GM19193 (cell line): Measurements from ENCODE around the gene PLB1.

Source experiments
- POLR2A ChIP-seq: IDR thresholded peaks from 4 replicates; pipeline ENCODE4 v1.6.1; 2011; ENCODE audit not compliant: insufficient read depth, insufficient read length; ENCODE audit errors: extremely low read depth

The PLB1 gene

GRCh38 chr2:28681158-28681571, 185.3 kb downstream of the PLB1 start:
- TF ChIP-seq POLR2A, result no peak

GRCh38 chr2:28681606-28682005, 185.7 kb downstream of the PLB1 start:
- no peak for TF ChIP-seq POLR2A

GRCh38 chr2:28683100-28683706, 187.3 kb downstream of the PLB1 start:
- no peak for TF ChIP-seq POLR2A

- TF ChIP-seq POLR2A, result no peak
Measured at GRCh38 chr2:28684142-28684858, 188.4 kb downstream of the PLB1 start.

- TF ChIP-seq POLR2A, result no peak
Measured at GRCh38 chr2:28687171-28687570, 191.3 kb downstream of the PLB1 start.

GRCh38 chr2:28687640-28688385, 192.0 kb downstream of the PLB1 start:
- TF ChIP-seq POLR2A, result no peak

- TF ChIP-seq POLR2A, result no peak
Measured at GRCh38 chr2:28688818-28689217, 193.0 kb downstream of the PLB1 start.

GRCh38 chr2:28689771-28690170, 193.9 kb downstream of the PLB1 start:
- TF ChIP-seq POLR2A, result no peak

- no peak for TF ChIP-seq POLR2A
Measured at GRCh38 chr2:28692411-28692810, 196.6 kb downstream of the PLB1 start.

- no peak for TF ChIP-seq POLR2A
Measured at GRCh38 chr2:28693223-28693622, 197.4 kb downstream of the PLB1 start.
